PC-3 (cell line): Measurements from ENCODE around the gene ETS1. TPM values are rescaled to one million over a fixed set of nuclear protein-coding genes. Genes with fewer than 3 reads are reported as not detected.
A peak's percentile ranks its signal among the peaks of the same experiment; 100 is the strongest.

Experiments used
- ATAC-seq: fragments of 200-7000 bp; cut with Tn5 transposase; 2 replicates; pipeline ENCODE4 v1.9.1; 2020; ENCODE audit warnings: mild to moderate bottlenecking, moderate library complexity
- BruUV-seq: library from RNA; stranded (reverse); fragments of 400-500 nt; replicated peaks from 2 replicates; lab custom pipeline; 2021; lab: Mats Ljungman, UMichigan
- CTCF ChIA-PET: fragments of 300-600 bp; sonication (Branson Sonifier 250); formaldehyde crosslinking; loops from one replicate; lab custom pipeline; 2022; ENCODE audit warnings: antibody characterized with exemption; lab: Charles Lee
- POLR2A ChIA-PET: fragments of 300-600 bp; sonication (Branson Sonifier 250); formaldehyde crosslinking; loops from one replicate; lab custom pipeline; 2022; ENCODE audit warnings: antibody characterized with exemption; ENCODE audit not compliant: unreplicated experiment; lab: Charles Lee
- DNase-seq: peaks from one replicate; pipeline ENCODE4 v3.0.0-alpha.2; 2015
- H2AFZ ChIP-seq: fragments of 300-600 bp; sonication (generic); 2 replicates; pipeline ENCODE4 v1.6.0; 2016; ENCODE audit warnings: antibody characterized with exemption, low read length
- H3F3A ChIP-seq: fragments of 300-600 bp; sonication (generic); one replicate; pipeline ENCODE4 v1.6.0; 2017; ENCODE audit warnings: antibody characterized with exemption, low read length, control low read depth, mild to moderate bottlenecking; ENCODE audit not compliant: unreplicated experiment
- H3K27ac ChIP-seq: fragments of 300-600 bp; sonication (generic); 2 replicates; pipeline ENCODE4 v1.5.1; 2016; ENCODE audit warnings: mild to moderate bottlenecking, low read length
- H3K27me3 ChIP-seq: fragments of 300-600 bp; sonication (generic); 2 replicates; pipeline ENCODE4 v1.6.1; 2016; ENCODE audit warnings: low read length, mixed read lengths
- H3K36me3 ChIP-seq: fragments of 300-600 bp; sonication (generic); 2 replicates; pipeline ENCODE4 v1.6.1; 2016; ENCODE audit warnings: low read depth, mixed run types, low read length, mixed read lengths
- H3K4me1 ChIP-seq: fragments of 300-600 bp; sonication (generic); 2 replicates; pipeline ENCODE4 v1.5.1; 2016; ENCODE audit warnings: low read length; ENCODE audit not compliant: insufficient read depth
- H3K4me2 ChIP-seq: fragments of 300-600 bp; sonication (generic); 2 replicates; pipeline ENCODE4 v1.6.0; 2016; ENCODE audit warnings: low read length
- H3K4me3 ChIP-seq: fragments of 300-600 bp; sonication (generic); 2 replicates; pipeline ENCODE4 v1.5.1; 2016; ENCODE audit warnings: mild to moderate bottlenecking, low read length, mixed read lengths
- H3K79me2 ChIP-seq: fragments of 300-600 bp; sonication (generic); 2 replicates; pipeline ENCODE4 v1.6.1; 2017; ENCODE audit warnings: low read length, mixed read lengths
- H3K9ac ChIP-seq: fragments of 300-600 bp; sonication (generic); 2 replicates; pipeline ENCODE4 v1.6.0; 2016; ENCODE audit warnings: mild to moderate bottlenecking, low read length
- H3K9me2 ChIP-seq: fragments of 300-600 bp; sonication (generic); replicated peaks from 2 replicates; pipeline ENCODE4 v1.6.1; 2016; ENCODE audit warnings: mixed run types, low read length, mixed read lengths
- H3K9me3 ChIP-seq: fragments of 300-600 bp; sonication (generic); 2 replicates; pipeline ENCODE4 v1.6.1; 2016; ENCODE audit warnings: low read length, mixed read lengths
- H4K20me1 ChIP-seq: fragments of 300-600 bp; sonication (generic); 2 replicates; pipeline ENCODE4 v1.6.1; 2016; ENCODE audit warnings: low read length, mixed read lengths
- CTCF ChIP-seq: fragments of 300-600 bp; sonication (generic); conservative IDR thresholded peaks from 2 replicates; pipeline ENCODE4 v1.5.1; 2017; ENCODE audit warnings: antibody characterized with exemption, low read depth, mild to moderate bottlenecking, low read length
- EZH2 ChIP-seq: fragments of 300-600 bp; sonication (generic); IDR thresholded peaks from one replicate; pipeline ENCODE4 v1.6.1; 2017; ENCODE audit warnings: antibody characterized with exemption, mild to moderate bottlenecking, low read length; ENCODE audit not compliant: unreplicated experiment
- EZH2phosphoT487 ChIP-seq: fragments of 300-600 bp; sonication (generic); IDR thresholded peaks from 2 replicates; pipeline ENCODE4 v1.6.1; 2018; ENCODE audit warnings: mild to moderate bottlenecking, antibody characterized with exemption, low read length, borderline replicate concordance
- intact Hi-C: fragments of 100-400 bp; cut with micrococcal nuclease; formaldehyde crosslinking; loops from 2 replicates; pipeline ENCODE4 v1.9.0; 2023
- total RNA-seq: library from RNA; depleted of rRNA; stranded (reverse); fragments of >200 nt; gene quantifications from 2 replicates; pipeline ENCODE4 v1.2.3, GENCODE V29; 2014

Gene ETS1
- total RNA-seq, 1 experiment from 2014 or later: 52.0 TPM

GRCh38 chr11:128500493-128500892, 86.9 kb downstream of the ETS1 start:
- Histone ChIP-seq H3K9me2 (no peaks in the 10 kb centered on the region), H3K9ac (no peak overlapping the region), H3K27ac (no peak overlapping the region), H3K4me1 (peaks cover 94% of the 10 kb centered on the region), H3K79me2 (peaks cover 90% of the 10 kb centered on the region), H4K20me1 (no peaks in the 10 kb centered on the region), H3K4me3 (no peak overlapping the region), H3K36me3 (peaks cover 19% of the 10 kb centered on the region; the same call in 1 of the 2 replicates), H3K4me2 (no peak overlapping the region), H3K9me3 (no peaks in the 10 kb centered on the region), H2AFZ (no peak overlapping the region), H3F3A (peaks cover 31% of the 10 kb centered on the region), H3K27me3 (no peaks in the 10 kb centered on the region)
- intact Hi-C loops: no loop called here
- TF ChIP-seq EZH2phosphoT487: no peak
- no peak for TF ChIP-seq CTCF
- no peak for TF ChIP-seq EZH2
- POLR2A ChIA-PET: no interaction called here
- CTCF ChIA-PET: no interaction called here
- no peak for ATAC-seq
- no TSS peak for BruUV-seq
- DNase-seq: no peak

DNA sequence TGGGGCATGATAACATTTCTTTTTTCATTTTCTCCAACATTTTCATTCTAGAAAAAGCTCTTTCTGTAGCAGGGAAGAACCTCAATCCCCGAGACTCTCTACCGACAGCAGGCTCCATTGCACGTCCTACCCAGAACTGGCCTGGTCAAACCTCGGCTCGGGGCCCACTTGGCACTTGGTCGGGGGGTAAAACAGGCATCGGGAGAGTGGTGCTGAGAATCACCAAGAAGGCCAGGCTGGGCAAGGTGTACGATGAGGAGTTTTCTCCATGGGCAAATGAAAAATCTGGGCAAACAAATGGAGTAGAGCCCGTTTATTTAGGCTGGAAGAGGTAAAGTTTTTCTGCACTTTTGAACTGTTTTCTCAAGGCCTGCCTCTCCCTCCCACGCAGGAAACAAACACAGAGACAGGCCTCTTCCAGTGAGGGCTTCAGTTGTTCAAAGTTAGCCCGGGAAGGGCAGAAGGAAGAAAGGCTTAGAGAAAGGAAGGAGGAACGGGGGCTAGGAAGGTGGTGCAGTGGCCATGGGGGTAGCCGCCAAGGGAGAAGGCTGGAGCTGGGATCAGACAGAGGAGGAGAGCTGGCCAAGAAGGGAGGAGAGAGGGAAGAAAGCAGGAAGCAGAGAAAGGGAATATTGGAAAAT, 87.6 kb downstream of the ETS1 start:
- no peak overlapping the region for H3K4me3 ChIP-seq
- H3K79me2 ChIP-seq: peaks cover 90% of the 10 kb centered on the region
- POLR2A ChIA-PET: no interaction called here
- peaks cover 97% of the 10 kb centered on the region for H3K4me1 ChIP-seq
- H3K27me3 ChIP-seq: no peaks in the 10 kb centered on the region
- no peaks in the 10 kb centered on the region for H4K20me1 ChIP-seq
- H2AFZ ChIP-seq: no peak overlapping the region
- 0 out of 2 replicates have a peak overlapping the region, but pooled peaks have one; percentile 1 for H3K27ac ChIP-seq
- H3K9ac ChIP-seq: no peak overlapping the region
- H3K9me2 ChIP-seq: no peaks in the 10 kb centered on the region
- no peak overlapping the region for H3K4me2 ChIP-seq
- ATAC-seq (no peak), DNase-seq (no peak)
- no peaks in the 10 kb centered on the region for H3K9me3 ChIP-seq
- peaks cover 13% of the 10 kb centered on the region; the same call in 1 of the 2 replicates for H3K36me3 ChIP-seq
- no TSS peak for BruUV-seq
- intact Hi-C loops: loop anchor here (10.0 kb wide), 1 partner anchor 165 kb away; no protein-coding TSS in a partner anchor
- no peak for TF ChIP-seq CTCF
- TF ChIP-seq EZH2: no peak
- TF ChIP-seq EZH2phosphoT487: no peak
- CTCF ChIA-PET: interaction anchor here (0.8 kb wide), 1 partner anchor 12 kb away, joined by 3 read pairs; no protein-coding TSS in a partner anchor
- peaks cover 37% of the 10 kb centered on the region for H3F3A ChIP-seq

- H3K36me3 ChIP-seq: peaks cover 10% of the 10 kb centered on the region; the same call in 1 of the 2 replicates
- no peak for ATAC-seq
- intact Hi-C loops: loop anchor here (10.0 kb wide), 1 partner anchor 164 kb away; no protein-coding TSS in a partner anchor
- ChIA-PET POLR2A (no interaction called here), CTCF (no interaction called here)
- DNase-seq: no peak
- H3K4me3 ChIP-seq: no peak overlapping the region
- no TSS peak for BruUV-seq
- H3K27ac ChIP-seq: peak overlapping the region; percentile 91
- H3K4me1 ChIP-seq: peaks cover 97% of the 10 kb centered on the region
- peak overlapping the region; percentile 90 for H3K4me2 ChIP-seq
- no peaks in the 10 kb centered on the region for H3K27me3 ChIP-seq
- peaks cover 90% of the 10 kb centered on the region for H3K79me2 ChIP-seq
- H4K20me1 ChIP-seq: no peaks in the 10 kb centered on the region
- H3F3A ChIP-seq: peaks cover 37% of the 10 kb centered on the region
- 0 out of 2 replicates have a peak overlapping the region, but pooled peaks have one; percentile 0 for H3K9ac ChIP-seq
- H2AFZ ChIP-seq: no peak overlapping the region
- no peaks in the 10 kb centered on the region for H3K9me3 ChIP-seq
- H3K9me2 ChIP-seq: no peaks in the 10 kb centered on the region
- no peak for TF ChIP-seq EZH2phosphoT487
- TF ChIP-seq EZH2: no peak
Measured at GRCh38 chr11:128498721-128499245, 88.6 kb downstream of the ETS1 start.
